GM18505 (cell line): ENCODE results near the gene PVALEF.

Experiments used
- ATAC-seq: cut with Tn5 transposase; IDR thresholded peaks from one replicate; pipeline ENCODE4 v1.9.1; 2021; ENCODE audit not compliant: unreplicated experiment
- POLR2A ChIP-seq: IDR thresholded peaks from 4 replicates; pipeline ENCODE4 v1.6.1; 2011; ENCODE audit warnings: borderline replicate concordance; ENCODE audit not compliant: insufficient read depth, insufficient read length; ENCODE audit errors: extremely low read depth

PVALEF gene

DNA sequence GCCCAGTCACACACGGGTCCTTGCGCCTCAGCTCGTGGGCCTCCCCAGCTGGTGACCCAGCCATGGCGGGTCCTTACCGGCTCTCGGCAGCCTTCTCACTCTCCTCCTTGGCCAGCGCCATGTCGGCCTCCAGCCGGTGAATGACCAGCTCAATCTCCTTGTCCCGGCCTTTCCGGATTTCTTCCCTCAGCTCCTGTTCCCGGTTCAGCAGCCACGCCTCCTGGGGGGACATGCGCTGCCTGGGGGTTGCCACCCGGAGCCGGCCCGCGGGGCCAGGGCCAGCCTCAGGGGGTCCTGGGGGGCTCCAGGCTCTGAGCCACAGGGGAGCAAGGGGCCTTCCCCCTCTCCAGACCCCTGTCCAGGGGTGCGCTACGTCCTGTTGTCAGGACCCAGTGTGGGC lies 25.8 kb downstream of the PVALEF start:
- TF ChIP-seq POLR2A = no peak
- ATAC-seq = no peak

DNA sequence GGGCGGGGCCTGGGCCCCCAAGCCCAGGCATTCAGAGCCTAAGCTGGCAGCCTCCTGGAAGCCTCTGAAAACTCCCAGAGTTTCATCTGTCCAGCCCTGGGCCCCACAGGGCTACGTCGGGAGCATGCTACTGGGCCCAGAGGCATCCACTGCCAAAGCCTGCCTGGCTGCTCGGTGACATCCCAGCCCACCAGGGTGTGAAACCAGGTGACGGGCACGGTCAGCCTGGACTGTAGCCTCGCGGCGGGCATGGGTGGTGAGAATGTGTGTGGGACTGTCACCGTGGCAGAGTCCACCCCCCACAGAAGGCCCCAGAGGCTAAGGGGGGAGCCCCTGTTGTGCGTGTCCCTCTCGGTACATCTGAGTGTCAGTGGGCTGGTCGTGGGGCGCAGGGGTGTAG lies 26.3 kb downstream of the PVALEF start:
- ATAC-seq = no peak

DNA sequence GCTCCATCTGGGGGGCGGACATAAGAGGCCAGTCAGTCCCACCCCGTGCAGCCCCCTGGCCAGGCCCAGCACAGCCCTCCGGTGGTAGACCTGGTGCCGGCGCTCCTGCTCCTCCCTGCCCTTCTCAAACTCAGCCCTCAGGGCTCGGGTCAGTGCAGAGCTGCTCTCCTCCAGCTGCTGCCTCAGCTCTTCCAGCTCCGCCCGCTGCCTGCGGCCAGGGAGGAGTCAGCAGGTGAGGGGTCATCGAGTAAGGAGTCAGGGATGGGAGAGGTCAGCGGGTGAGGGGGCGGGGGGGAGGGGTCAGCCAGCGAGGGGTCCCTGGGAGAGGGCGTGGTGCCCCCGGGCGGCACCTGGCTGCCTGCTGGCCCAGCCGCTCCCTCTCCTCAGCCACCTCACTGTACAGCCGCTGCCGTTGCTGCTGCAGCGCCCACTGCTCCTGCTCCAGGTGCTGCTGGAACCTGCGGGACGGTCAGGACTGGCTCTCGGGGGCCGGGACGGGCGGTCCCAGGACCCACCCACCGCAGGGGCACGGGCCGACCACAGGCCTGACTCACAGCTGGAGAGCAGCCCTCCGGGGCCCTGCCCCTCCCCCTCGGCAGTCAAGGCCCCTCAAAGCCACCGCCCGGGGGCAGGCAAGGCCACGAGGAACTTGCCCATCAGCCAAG lies 27.2 kb downstream of the PVALEF start:
- ATAC-seq = no peak
- TF ChIP-seq POLR2A = no peak

More for the DNA sequence above, 26.3 kb downstream of the PVALEF start:
- TF ChIP-seq POLR2A = no peak

DNA sequence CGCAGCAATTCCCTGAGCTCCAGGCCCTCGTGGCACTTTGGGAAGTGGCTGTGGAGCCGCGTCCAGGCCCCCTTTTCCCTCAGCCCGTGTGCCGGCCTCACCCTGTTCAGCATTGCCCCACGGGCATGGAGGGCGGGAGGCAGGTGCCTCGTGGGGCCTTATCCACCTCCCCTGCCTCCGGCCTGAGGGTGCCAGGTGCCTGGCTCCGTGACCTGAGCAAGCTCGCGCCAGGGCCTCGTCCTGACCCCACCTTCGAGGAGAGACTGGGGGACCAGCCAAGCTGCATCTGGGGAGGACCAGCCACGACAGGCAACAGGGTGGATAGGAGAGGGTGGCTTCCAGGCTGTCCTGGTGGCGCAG lies 27.7 kb downstream of the PVALEF start:
- no peak for ATAC-seq
- TF ChIP-seq POLR2A = no peak

DNA sequence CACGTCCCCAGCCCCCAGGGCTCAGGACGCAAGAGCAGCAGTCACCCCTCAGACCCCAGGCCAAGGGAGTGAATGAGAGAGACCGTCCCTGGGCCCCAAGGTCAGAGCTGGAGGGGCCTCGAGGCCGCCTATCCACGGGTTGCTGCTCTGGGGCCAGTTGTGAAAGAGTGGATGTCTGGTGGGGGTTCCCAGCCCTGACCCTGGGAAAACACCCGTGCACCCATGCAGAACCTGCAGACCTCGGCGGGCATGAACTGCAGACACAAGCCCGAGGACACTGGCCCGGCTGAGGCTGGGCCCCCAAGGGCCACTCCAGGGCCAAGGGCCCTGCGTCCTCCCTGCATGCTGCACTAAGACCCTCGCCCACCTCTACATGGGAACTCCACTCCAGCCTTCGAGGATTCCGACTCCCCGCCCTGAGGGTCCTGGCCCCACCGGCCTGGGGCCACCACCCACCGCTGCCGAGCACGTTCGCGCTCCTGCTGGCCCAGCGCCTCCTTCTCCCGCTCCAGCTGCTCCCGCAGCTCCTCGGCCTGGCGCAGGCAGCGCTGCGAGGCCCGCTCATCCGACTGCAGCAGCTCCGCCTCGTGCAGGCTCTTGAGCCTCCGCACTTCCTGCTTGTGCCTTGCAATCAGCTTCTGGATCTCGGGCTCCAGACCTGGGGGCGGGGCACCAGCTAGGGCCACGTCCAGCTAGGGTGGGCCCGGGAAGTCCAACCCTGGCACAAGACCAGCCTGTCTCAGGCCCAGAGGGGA lies 28.3 kb downstream of the PVALEF start:
- ATAC-seq = no peak
- no peak for TF ChIP-seq POLR2A

DNA sequence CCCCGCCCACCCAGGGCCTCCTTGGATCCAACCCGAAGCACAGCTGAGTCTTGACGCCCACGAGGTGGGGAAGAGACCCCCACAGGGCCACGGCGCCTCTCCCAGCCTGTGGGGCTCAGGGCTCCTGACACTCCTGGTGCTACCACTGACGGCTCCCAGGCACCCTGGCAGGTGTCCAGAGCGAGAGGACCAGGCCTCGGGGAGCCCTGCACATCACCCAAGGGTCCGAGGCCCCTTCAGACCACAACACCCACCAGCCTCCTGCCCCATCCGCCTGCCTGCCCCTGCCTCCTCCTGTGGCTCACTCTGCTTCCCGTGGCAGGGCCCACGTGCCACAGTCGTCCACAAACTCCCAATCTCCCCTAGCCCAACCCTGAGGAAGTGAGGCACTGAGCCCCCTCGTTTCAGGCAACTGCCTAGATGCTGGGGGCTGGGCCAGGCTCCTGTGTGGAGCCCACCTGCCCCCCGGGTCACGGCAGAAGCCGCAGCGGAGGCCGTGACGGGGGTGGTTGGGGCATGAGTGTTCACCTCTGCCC lies 29.0 kb downstream of the PVALEF start:
- TF ChIP-seq POLR2A = no peak
- ATAC-seq = no peak

DNA sequence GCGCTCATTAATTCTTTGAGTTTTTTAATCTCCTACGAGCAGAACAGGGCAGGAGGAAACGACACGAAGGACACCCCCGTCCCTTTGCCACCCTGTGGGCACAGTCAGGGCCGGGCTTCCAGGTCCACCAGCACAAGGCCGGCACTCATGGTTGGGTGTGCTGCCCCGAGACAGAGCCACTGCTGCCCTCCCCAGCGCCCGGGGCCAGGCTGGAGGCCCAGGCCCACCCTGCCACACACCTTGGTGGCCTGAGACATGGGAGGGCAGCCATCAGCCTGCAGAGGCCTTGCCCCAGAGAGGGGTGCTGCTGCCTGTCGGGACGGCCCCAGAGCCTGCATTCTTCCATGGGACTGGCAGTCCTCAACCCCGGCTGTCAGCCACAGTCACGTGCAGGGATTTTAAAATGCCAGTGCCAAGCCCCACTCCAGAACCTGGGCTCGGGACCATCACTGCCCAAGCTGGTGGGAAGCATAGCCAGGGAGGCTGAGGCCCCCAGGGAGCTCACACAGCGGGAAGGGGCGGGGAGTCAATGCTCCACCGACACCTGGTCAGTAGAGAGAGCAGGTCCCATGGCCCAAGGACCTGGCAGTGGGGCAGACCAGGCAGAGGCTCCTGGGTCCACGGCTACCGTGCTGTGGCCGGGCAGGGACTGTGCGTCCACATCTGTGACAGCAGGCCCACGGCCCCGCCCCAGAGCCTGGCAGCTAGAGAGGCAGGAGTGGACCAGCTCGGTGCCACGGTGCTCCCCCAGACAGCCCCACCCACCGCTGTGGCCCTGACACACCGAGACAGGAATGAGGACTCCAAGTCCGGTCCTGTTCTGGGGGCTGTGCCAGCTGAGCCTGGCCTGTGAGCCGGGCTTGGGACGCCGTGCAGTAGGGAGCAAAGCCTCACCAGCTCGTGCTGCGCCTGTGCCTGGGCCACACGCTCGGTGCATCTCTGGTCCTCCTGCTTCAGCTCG lies 29.9 kb downstream of the PVALEF start:
- no peak for TF ChIP-seq POLR2A
- no peak for ATAC-seq

DNA sequence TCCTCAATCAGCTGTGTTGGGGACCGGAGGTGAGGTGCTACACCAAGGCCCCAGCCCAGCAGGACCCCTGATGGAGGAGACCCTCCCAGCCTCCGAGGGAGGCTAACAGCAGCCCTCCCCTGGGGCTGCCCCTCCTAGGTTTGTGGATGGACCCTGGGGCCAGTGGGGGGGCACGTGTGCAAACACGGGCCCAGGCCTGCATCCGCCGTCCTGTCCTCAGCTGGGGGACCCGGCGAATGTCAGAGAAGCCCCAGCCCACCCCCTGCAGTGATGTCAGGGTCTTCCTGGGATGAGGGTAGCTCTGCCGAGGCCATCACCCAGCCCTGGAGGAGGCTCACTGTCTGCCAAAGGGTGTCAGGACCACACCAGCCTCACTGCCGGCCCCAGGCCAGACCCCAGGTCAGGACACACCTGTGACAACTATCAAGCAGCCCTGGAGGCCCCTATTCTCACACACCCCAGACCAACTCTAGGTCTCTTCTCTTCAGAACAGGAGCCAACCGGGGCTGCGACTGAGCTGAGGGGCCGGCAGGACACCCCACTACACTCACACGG lies 30.7 kb downstream of the PVALEF start:
- no peak for ATAC-seq
- no peak for TF ChIP-seq POLR2A

DNA sequence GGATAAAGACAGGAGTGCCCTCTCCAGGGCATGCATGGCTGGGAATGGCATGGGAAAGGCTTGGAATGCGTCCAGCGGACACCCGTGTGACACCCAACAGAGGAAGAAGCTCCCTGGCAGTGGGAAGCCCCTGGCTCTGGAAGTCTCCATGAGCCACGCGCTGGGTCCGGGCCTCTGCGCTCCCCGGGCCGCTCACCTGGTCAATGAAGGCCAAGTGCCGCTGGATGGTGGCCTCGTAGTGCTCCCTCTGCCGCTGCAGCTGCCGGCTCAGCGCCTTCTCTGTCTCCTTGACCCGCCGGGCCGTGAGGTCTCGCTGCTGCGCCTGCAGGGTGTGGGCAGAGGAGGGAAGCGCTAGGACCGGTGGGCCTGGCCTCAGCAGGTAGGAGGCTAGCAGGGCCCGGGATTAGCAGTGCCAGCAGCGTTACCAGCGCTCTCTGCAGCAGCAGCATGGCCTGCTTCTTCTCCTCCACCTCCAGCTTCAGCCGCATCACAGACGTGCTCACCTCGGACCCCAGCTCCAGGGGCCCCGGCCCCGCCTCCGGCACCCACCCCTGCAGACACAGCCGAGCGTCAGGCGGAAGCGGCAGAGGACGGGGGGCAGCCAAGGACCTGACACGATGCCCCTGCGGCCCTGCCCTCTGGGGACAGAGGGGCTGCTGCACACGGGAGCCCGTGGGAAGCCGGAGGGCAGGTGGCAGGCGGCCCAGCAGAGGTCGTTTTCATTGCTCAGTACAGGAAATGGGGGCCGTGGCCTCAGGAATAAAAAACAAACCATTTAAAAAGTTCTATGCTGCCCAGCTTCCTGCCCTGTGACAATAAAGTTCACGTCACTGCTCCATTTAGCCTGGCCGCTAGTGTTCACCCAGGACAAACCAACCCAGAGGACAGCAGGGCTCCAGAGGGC lies 31.4 kb downstream of the PVALEF start:
- TF ChIP-seq POLR2A = no peak
- ATAC-seq = no peak

DNA sequence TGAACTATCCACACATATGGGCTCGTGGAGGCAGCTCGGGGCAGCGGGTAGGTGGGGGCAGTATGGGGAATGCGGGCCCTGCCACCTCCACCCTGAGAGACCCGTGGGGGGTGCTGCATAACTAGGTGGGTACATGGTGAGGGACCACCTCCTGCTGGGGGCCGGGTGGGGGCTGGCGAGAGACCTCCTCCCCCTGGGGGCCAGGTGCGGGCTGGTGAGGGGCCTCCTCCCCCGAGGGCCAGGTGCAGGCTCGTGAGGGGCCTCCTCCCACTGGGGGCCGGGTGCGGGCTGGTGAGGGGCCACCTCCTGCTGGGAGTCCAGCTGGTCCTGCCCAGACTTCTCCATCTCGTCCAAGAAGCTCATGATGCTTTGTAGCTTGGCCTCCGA lies 32.1 kb downstream of the PVALEF start:
- no peak for ATAC-seq
- TF ChIP-seq POLR2A = no peak

DNA sequence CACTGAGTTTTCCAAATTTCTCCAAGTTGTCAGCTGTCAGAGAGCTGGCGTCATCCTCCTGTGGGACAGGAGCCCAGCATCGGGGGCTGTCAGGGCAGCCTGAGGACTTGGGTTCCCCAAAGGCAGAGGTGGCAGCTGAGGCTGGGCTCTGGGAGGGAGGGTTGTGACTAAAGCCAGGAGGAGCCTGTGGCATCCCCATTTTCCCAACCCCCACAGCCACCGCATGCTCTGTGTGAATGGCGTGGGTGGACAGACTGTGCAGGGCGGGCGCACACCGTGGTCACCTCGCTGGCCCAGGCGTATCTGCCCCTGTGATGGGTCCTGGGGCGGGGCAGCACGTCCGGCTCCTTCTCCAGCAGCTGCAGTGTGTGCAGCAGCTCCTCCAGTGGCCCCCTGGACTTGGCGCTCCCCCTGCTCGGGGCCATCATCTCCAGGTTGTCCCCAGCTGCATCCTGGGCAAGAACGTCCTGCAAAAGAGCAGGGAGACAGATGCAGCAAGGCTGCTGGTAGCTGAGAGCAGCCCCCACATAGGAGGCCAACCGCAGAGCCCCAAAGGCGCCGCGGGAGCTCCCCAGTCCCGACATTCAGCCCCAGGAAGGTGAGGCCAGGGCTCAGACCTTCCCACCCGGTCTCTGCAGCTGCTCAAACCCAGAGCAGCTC lies 32.7 kb downstream of the PVALEF start:
- TF ChIP-seq POLR2A = no peak
- ATAC-seq = no peak
